WTC11 (cell line): ENCODE measurements around the gene C1S.

Experiments
- AFF4 ChIP-seq: sonication (generic); formaldehyde crosslinking; IDR thresholded peaks from 2 replicates; pipeline ENCODE4 v1.8.1; 2023; ENCODE audit warnings: mild to moderate bottlenecking, missing genetic modification reagents, borderline replicate concordance
- FOXP1 ChIP-seq: sonication (generic); formaldehyde crosslinking; IDR thresholded peaks from 2 replicates; pipeline ENCODE4 v1.8.0; 2022; ENCODE audit warnings: missing genetic modification reagents, mild to moderate bottlenecking, moderate library complexity, borderline replicate concordance
- MLX ChIP-seq: sonication (generic); formaldehyde crosslinking; IDR thresholded peaks from 2 replicates; pipeline ENCODE4 v1.8.1; 2023; ENCODE audit warnings: mild to moderate bottlenecking, missing genetic modification reagents, moderate library complexity
- NFE2L1 ChIP-seq: sonication (generic); formaldehyde crosslinking; IDR thresholded peaks from 2 replicates; pipeline ENCODE4 v1.8.1; 2023; ENCODE audit warnings: missing genetic modification reagents
- ZNF138 ChIP-seq: sonication (generic); formaldehyde crosslinking; conservative IDR thresholded peaks from 2 replicates; pipeline ENCODE4 v1.8.1; 2022; ENCODE audit warnings: mild to moderate bottlenecking, moderate library complexity, missing genetic modification reagents
- ZNF263 ChIP-seq: sonication (generic); formaldehyde crosslinking; IDR thresholded peaks from 2 replicates; pipeline ENCODE4 v1.8.1; 2022; ENCODE audit warnings: low read depth, mild to moderate bottlenecking, moderate library complexity, missing genetic modification reagents
- TF ChIP-seq, protein P1 (sequence below): fragments of 200-600 bp; IDR thresholded peaks from 2 replicates; pipeline ENCODE4 v1.8.0; 2022; ENCODE audit warnings: antibody characterized with exemption

DNA sequence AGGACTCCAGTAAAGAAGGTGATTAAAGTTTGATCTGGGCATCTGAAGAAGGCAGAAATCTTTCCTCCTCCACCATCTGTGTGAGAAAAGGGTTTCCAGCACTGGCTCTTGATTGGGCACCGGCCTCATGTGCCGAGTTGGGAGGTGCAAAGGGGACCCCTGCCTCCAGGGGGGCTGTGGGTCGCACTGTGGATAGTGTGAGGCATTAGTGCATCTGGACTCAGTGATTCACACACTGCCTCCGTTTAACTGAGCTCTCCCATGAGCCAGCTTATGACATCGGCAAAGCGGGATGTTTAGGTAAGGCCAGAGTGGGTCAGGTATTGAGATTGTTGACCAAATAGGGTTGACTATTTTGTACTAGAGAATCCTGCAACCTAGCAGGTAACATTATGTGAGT is 8.9 kb downstream of the C1S start:
- no peak for TF ChIP-seq FOXP1
- TF ChIP-seq, protein P1, sequence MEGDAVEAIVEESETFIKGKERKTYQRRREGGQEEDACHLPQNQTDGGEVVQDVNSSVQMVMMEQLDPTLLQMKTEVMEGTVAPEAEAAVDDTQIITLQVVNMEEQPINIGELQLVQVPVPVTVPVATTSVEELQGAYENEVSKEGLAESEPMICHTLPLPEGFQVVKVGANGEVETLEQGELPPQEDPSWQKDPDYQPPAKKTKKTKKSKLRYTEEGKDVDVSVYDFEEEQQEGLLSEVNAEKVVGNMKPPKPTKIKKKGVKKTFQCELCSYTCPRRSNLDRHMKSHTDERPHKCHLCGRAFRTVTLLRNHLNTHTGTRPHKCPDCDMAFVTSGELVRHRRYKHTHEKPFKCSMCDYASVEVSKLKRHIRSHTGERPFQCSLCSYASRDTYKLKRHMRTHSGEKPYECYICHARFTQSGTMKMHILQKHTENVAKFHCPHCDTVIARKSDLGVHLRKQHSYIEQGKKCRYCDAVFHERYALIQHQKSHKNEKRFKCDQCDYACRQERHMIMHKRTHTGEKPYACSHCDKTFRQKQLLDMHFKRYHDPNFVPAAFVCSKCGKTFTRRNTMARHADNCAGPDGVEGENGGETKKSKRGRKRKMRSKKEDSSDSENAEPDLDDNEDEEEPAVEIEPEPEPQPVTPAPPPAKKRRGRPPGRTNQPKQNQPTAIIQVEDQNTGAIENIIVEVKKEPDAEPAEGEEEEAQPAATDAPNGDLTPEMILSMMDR, result no peak
- TF ChIP-seq MLX (CRISPR knock-in tag), result no peak
- TF ChIP-seq NFE2L1 (CRISPR knock-in tag), result no peak
- TF ChIP-seq AFF4 (CRISPR knock-in tag), result no peak
- no peak for TF ChIP-seq ZNF138 (CRISPR knock-in tag)
- no peak for TF ChIP-seq ZNF263 (CRISPR knock-in tag)
